PC-3 (cell line): ENCODE measurements around the gene SLC35E3.

Source experiments
- CTCF ChIP-seq: fragments of 300-600 bp; sonication (generic); conservative IDR thresholded peaks from 2 replicates; pipeline ENCODE4 v1.5.1; 2017; ENCODE audit warnings: antibody characterized with exemption, low read depth, mild to moderate bottlenecking, low read length
- EZH2phosphoT487 ChIP-seq: fragments of 300-600 bp; sonication (generic); IDR thresholded peaks from 2 replicates; pipeline ENCODE4 v1.6.1; 2018; ENCODE audit warnings: mild to moderate bottlenecking, antibody characterized with exemption, low read length, borderline replicate concordance

DNA sequence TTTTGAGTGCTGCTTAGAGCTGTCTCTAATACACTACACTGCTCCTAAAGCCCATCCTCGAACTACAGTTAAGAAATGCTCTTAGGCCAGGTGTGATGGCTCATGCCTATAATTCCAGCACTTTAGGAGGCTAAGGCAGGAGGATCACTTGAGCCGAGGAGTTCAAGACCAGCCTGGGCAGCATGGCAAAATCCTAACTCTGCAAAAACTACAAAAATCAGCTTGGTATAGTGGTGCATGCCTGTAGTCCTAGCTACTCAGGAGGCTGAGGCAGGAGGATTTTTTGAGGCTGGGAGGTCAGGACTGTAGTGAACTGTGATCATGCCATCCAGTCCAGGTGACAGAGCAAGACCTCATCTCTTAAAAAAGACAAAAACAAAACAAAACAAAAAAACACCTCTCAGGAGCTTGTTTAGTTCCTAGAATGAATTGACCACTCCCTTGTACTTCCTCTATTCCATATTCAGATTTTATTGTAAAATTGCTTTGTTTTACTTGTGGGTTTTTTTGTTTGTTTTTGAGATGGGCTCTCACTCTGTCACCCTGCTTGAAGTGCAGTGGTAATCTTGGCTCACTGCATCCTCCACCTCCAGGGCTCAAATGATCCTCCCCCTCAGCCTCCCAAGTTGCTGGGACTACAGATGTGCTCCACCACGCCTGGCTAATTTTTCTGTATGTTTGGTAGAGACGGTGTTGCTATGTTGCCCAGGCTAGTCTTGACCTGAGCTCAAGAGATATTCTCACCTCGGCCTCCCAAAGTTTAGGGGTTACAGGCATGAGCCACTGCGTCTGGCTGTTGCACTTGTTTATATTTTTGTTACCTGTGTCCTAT lies 75.6 kb downstream of the SLC35E3 start:
- TF ChIP-seq CTCF (no peak), EZH2phosphoT487 (no peak)
